Measurements from ENCODE around the gene SPATC1L. TPM values are rescaled to one million over a fixed set of nuclear protein-coding genes. Genes with fewer than 3 reads are reported as not detected.

Gene SPATC1L
- total and polyA plus RNA-seq, 7 experiments from 2014 or later, result 3.7 to 17.9 (median 11.4) TPM

DNA sequence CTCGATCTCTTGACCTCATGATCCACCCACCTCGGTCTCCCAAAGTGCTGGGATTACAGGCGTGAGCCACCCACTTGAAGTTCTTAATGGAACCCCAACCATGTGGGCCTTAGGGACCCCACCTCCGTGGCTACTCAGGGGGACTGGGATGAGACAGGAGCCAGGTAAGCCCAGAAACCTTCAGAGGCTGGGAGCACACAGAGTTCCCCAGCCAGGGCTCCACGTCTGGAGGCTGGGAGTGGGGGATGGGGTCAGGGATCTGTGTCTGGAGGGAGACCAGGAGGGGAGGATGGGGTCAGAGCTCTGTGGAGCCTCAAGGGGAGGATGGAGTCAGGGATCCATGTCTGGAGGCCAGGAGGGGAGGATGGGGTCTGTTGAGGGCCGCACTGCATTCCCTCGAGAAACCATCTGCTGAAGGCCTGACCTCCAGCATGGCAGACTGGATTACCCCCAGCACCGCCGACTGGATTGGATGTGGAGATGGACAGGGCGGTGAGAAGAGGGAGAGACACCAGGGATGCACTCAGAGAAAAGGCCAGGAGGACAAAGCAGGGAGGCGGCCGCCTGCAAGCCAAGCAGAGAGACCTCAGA is 26.8 kb downstream of the SPATC1L start:
- ATAC-seq (no peak), DNase-seq (peak in 1 of 9 donors; percentile 10)
- Histone ChIP-seq H3K9me3 (ENCODE audit: control insufficient read depth in 2 of 3, low read length in 3 of 3) (no peaks in the 10 kb centered on the region), H3K27ac (ENCODE audit: low read depth, low read length) (no peak overlapping the region), H3K4me3 (ENCODE audit: low read length) (no peak overlapping the region), H3K36me3 (ENCODE audit: control insufficient read depth in 2 of 3, insufficient read depth in 3 of 3, low read length in 3 of 3) (no peaks in the 10 kb centered on the region), H3K27me3 (ENCODE audit: control insufficient read depth in 2 of 2, insufficient read depth in 2 of 2, low read length in 2 of 2) (no peaks in the 10 kb centered on the region), H3K4me1 (ENCODE audit: control insufficient read depth in 2 of 2, insufficient read depth in 2 of 2, low read length in 2 of 2) (no peaks in the 10 kb centered on the region)
- intact Hi-C loops (cut with micrococcal nuclease), result no loop called here
- Mint-ChIP-seq H3K36me3 (no peaks in the 10 kb centered on the region), H3K27me3 (no peaks in the 10 kb centered on the region), H3K27ac (peak overlapping the region in 2 of 9 donors; percentile 22 to 41), H3K4me1 (peaks cover 0 to 5% (median 0%) of the 10 kb centered on the region in 7 donors), H3K4me3 (no peak overlapping the region), H3K9me3 (no peaks in the 10 kb centered on the region)
- ChIA-PET POLR2A (no interaction called here), CTCF (no interaction called here)

DNA sequence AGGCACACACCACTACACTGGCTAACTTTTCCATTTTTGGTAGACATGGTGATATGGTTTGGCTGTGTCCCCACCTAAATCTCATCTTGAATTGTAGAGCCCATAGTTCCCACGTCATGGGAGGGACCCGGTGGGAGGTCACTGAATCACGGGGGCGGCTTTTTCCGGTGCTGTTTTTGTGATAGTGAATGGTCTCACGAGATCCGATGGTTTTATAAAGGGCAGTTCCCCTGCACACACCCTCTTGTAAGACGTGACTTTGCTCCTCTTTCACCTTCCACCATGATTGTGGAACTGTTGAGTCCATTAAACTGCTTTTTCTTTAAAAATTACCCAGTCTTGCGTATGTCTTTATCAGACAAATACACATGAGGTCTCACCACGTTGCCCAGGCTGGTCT is 27.6 kb downstream of the SPATC1L start:
- no peaks in the 10 kb centered on the region for H3K27me3 ChIP-seq (ENCODE audit: control insufficient read depth in 2 of 2, insufficient read depth in 2 of 2, low read length in 2 of 2)
- ATAC-seq (no peak), DNase-seq (no peak)
- no peak overlapping the region for H3K27ac Mint-ChIP-seq
- no peak overlapping the region for H3K4me3 Mint-ChIP-seq
- H3K9me3 ChIP-seq (ENCODE audit: control insufficient read depth in 2 of 3, low read length in 3 of 3), result no peaks in the 10 kb centered on the region
- H3K4me3 ChIP-seq (ENCODE audit: low read length), result no peak overlapping the region
- H3K4me1 Mint-ChIP-seq, result peaks cover 0 to 5% (median 0%) of the 10 kb centered on the region in 7 donors
- H3K4me1 ChIP-seq (ENCODE audit: control insufficient read depth in 2 of 2, insufficient read depth in 2 of 2, low read length in 2 of 2), result no peaks in the 10 kb centered on the region
- no peaks in the 10 kb centered on the region for H3K27me3 Mint-ChIP-seq
- H3K36me3 ChIP-seq (ENCODE audit: control insufficient read depth in 2 of 3, insufficient read depth in 3 of 3, low read length in 3 of 3), result no peaks in the 10 kb centered on the region
- POLR2A ChIA-PET, result no interaction called here
- intact Hi-C loops (cut with micrococcal nuclease), result no loop called here
- H3K27ac ChIP-seq (ENCODE audit: low read depth, low read length), result no peak overlapping the region
- no peaks in the 10 kb centered on the region for H3K9me3 Mint-ChIP-seq
- no peaks in the 10 kb centered on the region for H3K36me3 Mint-ChIP-seq
- CTCF ChIA-PET, result no interaction called here

DNA sequence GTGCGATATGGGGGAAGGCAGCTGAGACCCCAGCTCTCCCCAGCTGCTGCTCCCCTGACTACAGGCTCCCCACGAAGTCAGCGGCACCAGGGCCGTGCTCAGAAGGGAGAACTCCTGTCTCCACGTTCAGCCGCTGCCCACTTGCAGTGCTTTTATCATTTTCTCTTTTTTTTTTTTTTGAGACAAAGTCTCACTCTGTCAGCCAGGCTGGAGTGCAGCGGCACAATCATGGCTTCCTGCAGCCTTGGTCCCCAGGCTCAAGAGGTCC is 27.9 kb downstream of the SPATC1L start:
- POLR2A ChIA-PET, result no interaction called here
- Mint-ChIP-seq H3K27ac (no peak overlapping the region), H3K36me3 (no peaks in the 10 kb centered on the region), H3K4me1 (peaks cover 0 to 5% (median 0%) of the 10 kb centered on the region in 7 donors), H3K4me3 (no peak overlapping the region), H3K9me3 (no peaks in the 10 kb centered on the region), H3K27me3 (no peaks in the 10 kb centered on the region)
- DNase-seq (no peak), ATAC-seq (no peak)
- Histone ChIP-seq H3K27me3 (ENCODE audit: control insufficient read depth in 2 of 2, insufficient read depth in 2 of 2, low read length in 2 of 2) (no peaks in the 10 kb centered on the region), H3K4me3 (ENCODE audit: low read length) (no peak overlapping the region), H3K36me3 (ENCODE audit: control insufficient read depth in 2 of 3, insufficient read depth in 3 of 3, low read length in 3 of 3) (no peaks in the 10 kb centered on the region), H3K9me3 (ENCODE audit: control insufficient read depth in 2 of 3, low read length in 3 of 3) (no peaks in the 10 kb centered on the region), H3K4me1 (ENCODE audit: control insufficient read depth in 2 of 2, insufficient read depth in 2 of 2, low read length in 2 of 2) (no peaks in the 10 kb centered on the region), H3K27ac (ENCODE audit: low read depth, low read length) (no peak overlapping the region)
- intact Hi-C loops (cut with micrococcal nuclease), result no loop called here
- CTCF ChIA-PET, result no interaction called here

DNA sequence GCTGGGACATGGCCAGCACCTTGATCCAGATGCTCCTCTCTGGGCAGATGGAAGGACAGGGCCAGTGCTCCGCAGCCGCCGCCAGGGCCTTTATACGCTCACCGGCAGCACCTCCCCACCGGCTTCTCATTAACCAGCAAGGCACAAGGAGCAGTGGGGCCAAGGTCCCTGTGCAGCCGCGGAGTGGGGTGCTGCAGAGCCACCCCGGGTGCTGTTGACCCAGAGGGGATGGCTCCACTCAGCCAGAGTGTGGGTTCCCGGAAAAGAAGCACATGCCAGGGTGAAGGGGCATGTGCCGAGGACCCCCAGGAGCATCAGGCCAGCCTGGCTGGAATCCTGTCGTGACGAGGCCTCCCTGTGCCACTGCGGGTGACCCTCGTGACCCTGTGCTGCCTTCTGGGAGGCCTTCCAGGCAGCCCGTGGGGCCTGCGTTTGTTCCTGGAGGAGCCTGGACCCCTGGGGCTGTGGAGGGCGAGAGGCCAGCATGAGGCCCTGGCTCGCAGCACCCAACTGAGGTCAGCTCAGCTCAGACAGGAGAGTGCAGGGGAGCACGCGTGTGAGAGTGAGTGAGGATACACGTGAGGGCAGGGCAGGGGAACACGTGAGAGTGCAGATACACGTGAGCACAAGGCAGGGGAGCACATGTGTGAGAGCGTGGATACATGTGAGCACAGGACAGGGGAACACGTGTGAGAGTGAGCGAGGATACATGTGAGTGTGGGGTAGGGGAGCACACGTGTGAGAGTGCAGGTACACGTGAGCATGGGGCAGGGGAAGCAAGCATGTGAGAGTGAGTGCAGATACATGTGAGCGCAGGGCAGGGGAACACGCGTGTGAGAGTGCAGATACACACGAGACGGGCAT is 28.5 kb downstream of the SPATC1L start, which contains the start of gene FTCD:
Gene FTCD (minus strand): TSS at position 66 of the 864 bp plus-strand sequence. CDS start 56 bp downstream, at position 10.
- CTCF ChIA-PET, result no interaction called here
- ATAC-seq, result no peak
- intact Hi-C loops (cut with micrococcal nuclease), result no loop called here

DNA sequence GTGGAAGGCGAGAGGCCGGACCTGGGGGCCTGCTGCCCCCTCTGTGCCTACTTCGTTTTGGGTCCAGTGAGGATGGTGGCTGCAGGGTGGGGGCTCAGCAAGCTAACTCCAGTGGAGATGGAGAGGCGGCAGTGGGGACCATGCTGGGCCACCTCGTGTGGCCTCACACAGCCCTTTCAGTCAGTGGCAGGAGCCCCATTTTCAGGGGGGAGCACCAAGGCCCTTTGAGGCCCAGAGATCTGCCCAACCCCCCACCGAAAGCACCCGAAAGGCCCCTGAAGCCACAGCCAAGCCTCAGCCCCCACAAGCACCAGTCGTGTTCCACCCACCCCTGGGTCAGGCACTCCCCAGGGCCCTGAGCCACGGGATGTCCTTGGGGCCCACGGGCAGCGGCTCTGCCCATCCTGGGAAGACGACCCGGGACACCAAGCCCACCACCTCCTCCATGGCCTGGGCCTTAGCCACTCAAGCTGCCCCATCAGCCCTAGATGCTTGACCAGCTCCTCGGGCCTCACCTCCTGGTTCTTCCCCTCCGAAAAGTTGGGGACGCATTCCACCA is 29.2 kb downstream of the SPATC1L start:
- Mint-ChIP-seq H3K36me3 (no peaks in the 10 kb centered on the region), H3K4me1 (peaks cover 0 to 4% (median 0%) of the 10 kb centered on the region in 7 donors), H3K27ac (no peak overlapping the region), H3K4me3 (no peak overlapping the region), H3K27me3 (no peaks in the 10 kb centered on the region), H3K9me3 (no peaks in the 10 kb centered on the region)
- no peak for ATAC-seq
- ChIA-PET CTCF (no interaction called here), POLR2A (no interaction called here)
- no peaks in the 10 kb centered on the region for H3K27me3 ChIP-seq (ENCODE audit: control insufficient read depth in 2 of 2, insufficient read depth in 2 of 2, low read length in 2 of 2)
- H3K9me3 ChIP-seq (ENCODE audit: control insufficient read depth in 2 of 3, low read length in 3 of 3), result no peaks in the 10 kb centered on the region
- no peaks in the 10 kb centered on the region for H3K36me3 ChIP-seq (ENCODE audit: control insufficient read depth in 2 of 3, insufficient read depth in 3 of 3, low read length in 3 of 3)
- H3K4me3 ChIP-seq (ENCODE audit: low read length), result no peak overlapping the region
- intact Hi-C loops (cut with micrococcal nuclease), result no loop called here
- H3K27ac ChIP-seq (ENCODE audit: low read depth, low read length), result no peak overlapping the region
- peak in 2 of 9 donors; percentile 4 to 13 for DNase-seq
- H3K4me1 ChIP-seq (ENCODE audit: control insufficient read depth in 2 of 2, insufficient read depth in 2 of 2, low read length in 2 of 2), result no peaks in the 10 kb centered on the region

More for the DNA sequence above, 28.5 kb downstream of the SPATC1L start, which contains the start of gene FTCD:
- no peaks in the 10 kb centered on the region for H3K4me1 ChIP-seq (ENCODE audit: control insufficient read depth in 2 of 2, insufficient read depth in 2 of 2, low read length in 2 of 2)
- Mint-ChIP-seq H3K4me3 (no peak within 1 kb of the TSS), H3K27ac (no peak within 1 kb of the TSS), H3K36me3 (no peaks in the 10 kb centered on the region), H3K4me1 (peaks cover 0 to 4% (median 0%) of the 10 kb centered on the region in 7 donors), H3K9me3 (no peaks in the 10 kb centered on the region), H3K27me3 (no peaks in the 10 kb centered on the region)
- H3K9me3 ChIP-seq (ENCODE audit: control insufficient read depth in 2 of 3, low read length in 3 of 3), result no peaks in the 10 kb centered on the region
- POLR2A ChIA-PET, result no interaction called here
- no peak within 1 kb of the TSS for H3K4me3 ChIP-seq (ENCODE audit: low read length)
- H3K27me3 ChIP-seq (ENCODE audit: control insufficient read depth in 2 of 2, insufficient read depth in 2 of 2, low read length in 2 of 2), result no peaks in the 10 kb centered on the region
- DNase-seq, result peak in 2 of 9 donors; percentile 4 to 16
- H3K27ac ChIP-seq (ENCODE audit: low read depth, low read length), result no peak within 1 kb of the TSS
- no peaks in the 10 kb centered on the region for H3K36me3 ChIP-seq (ENCODE audit: control insufficient read depth in 2 of 3, insufficient read depth in 3 of 3, low read length in 3 of 3)

DNA sequence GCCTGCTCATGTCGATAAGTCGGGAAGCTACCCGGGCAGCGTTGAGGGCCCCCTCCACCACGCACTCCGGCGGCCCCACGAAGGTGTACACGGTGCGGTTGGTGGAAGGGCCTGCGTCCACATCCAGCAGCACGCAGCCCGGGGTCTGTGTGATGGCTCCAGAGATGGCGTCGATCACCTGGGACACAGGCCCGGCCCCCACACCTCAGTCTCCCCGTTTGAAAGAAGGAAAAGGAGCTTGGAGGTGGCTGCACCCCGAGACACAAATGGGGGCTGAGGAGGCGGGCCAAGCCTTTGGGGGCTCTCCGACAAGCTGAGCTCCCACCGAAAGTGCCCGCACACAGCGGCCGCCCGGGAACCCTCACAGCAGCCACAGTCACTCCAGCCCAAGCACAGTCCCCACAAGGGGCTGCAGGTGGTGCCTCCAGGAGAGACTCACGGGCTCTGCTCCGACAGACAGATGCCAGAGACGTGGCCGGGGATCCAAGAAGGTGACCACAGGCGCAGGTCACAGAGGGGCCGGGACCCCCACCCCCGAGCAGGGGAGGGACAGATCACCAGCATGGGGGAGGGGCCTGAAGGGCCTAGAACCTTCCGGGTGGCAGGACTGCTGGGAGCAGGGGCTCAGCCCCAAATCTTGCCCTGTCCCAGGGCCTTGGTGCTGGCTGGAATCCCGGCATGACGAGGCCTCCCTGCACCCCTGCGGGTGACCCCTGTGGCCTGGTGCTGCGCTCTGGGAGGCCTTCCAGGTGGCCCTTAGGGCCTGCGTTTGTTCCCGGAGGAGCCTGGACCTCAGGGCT is 29.9 kb downstream of the SPATC1L start:
- CTCF ChIA-PET, result interaction anchor here (1.0 kb wide), 1 partner anchor 72 kb away, joined by 3 read pairs; no protein-coding TSS in a partner anchor
- H3K9me3 Mint-ChIP-seq, result no peaks in the 10 kb centered on the region
- H3K36me3 Mint-ChIP-seq, result no peaks in the 10 kb centered on the region
- DNase-seq, result peak in 2 of 9 donors; percentile 5 to 20
- H3K4me1 Mint-ChIP-seq, result peaks cover 0 to 4% (median 0%) of the 10 kb centered on the region in 7 donors
- H3K27ac Mint-ChIP-seq, result no peak overlapping the region
- no peak for ATAC-seq
- Histone ChIP-seq H3K27ac (ENCODE audit: low read depth, low read length) (no peak overlapping the region), H3K4me3 (ENCODE audit: low read length) (no peak overlapping the region), H3K4me1 (ENCODE audit: control insufficient read depth in 2 of 2, insufficient read depth in 2 of 2, low read length in 2 of 2) (no peaks in the 10 kb centered on the region), H3K36me3 (ENCODE audit: control insufficient read depth in 2 of 3, insufficient read depth in 3 of 3, low read length in 3 of 3) (no peaks in the 10 kb centered on the region), H3K27me3 (ENCODE audit: control insufficient read depth in 2 of 2, insufficient read depth in 2 of 2, low read length in 2 of 2) (no peaks in the 10 kb centered on the region), H3K9me3 (ENCODE audit: control insufficient read depth in 2 of 3, low read length in 3 of 3) (no peaks in the 10 kb centered on the region)
- H3K27me3 Mint-ChIP-seq, result no peaks in the 10 kb centered on the region
- POLR2A ChIA-PET, result no interaction called here
- no peak overlapping the region for H3K4me3 Mint-ChIP-seq
- intact Hi-C loops (cut with micrococcal nuclease), result no loop called here
